ENCODE data around the gene TSC2.
"Not testable (repeated sequence)": the region's sequence is repeated elsewhere in the genome, so short reads cannot be mapped to it uniquely, and the experiment has no call there.

The TSC2 gene

GRCh38 chr16:2115591-2115973 is 67.8 kb downstream of the TSC2 start:
- TF ChIP-seq, protein P1, sequence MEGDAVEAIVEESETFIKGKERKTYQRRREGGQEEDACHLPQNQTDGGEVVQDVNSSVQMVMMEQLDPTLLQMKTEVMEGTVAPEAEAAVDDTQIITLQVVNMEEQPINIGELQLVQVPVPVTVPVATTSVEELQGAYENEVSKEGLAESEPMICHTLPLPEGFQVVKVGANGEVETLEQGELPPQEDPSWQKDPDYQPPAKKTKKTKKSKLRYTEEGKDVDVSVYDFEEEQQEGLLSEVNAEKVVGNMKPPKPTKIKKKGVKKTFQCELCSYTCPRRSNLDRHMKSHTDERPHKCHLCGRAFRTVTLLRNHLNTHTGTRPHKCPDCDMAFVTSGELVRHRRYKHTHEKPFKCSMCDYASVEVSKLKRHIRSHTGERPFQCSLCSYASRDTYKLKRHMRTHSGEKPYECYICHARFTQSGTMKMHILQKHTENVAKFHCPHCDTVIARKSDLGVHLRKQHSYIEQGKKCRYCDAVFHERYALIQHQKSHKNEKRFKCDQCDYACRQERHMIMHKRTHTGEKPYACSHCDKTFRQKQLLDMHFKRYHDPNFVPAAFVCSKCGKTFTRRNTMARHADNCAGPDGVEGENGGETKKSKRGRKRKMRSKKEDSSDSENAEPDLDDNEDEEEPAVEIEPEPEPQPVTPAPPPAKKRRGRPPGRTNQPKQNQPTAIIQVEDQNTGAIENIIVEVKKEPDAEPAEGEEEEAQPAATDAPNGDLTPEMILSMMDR (IDR thresholded peaks at IDR 0.05; ENCODE audit: low read depth, low read length, missing control alignments): no peak
- DNase-seq (ENCODE audit: low read depth): no peak
- H3K4me3 ChIP-seq (ENCODE audit: low read depth, low read length): no peak overlapping the region

- DNase-seq (ENCODE audit: low read depth); H3K4me3 ChIP-seq (ENCODE audit: low read depth, low read length): not testable (repeated sequence)
Observed at GRCh38 chr16:2116428-2116827, 68.6 kb downstream of the TSC2 start.

DNA sequence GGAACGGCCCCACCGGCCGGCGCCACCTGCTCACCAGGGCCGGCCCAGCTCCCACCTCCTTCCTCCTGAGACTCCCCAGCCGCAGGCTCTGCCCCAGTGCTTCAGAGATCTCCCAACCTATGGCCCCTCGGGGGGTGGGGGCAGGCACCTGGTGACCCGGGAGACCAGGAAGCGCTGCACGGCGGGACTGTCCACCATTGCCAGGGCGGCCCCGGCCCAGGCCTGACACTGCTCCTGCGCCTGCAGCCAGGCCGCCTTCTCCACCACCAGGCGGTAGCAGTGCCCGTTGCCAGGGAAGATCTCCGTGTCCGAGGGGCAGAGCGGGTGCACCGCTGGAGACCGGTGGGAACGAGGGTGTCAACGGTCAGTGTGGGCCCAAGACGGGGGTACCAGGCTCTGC is 69.6 kb downstream of the TSC2 start:
- not testable (repeated sequence) for DNase-seq (ENCODE audit: low read depth); H3K4me3 ChIP-seq (ENCODE audit: low read depth, low read length)

GRCh38 chr16:2117960-2118722 is 70.4 kb downstream of the TSC2 start:
- not testable (repeated sequence) for H3K4me3 ChIP-seq (ENCODE audit: low read depth, low read length); DNase-seq (ENCODE audit: low read depth)

- TF ChIP-seq, protein P1 (IDR thresholded peaks at IDR 0.05; ENCODE audit: low read depth, low read length, missing control alignments): peak; percentile 54
- not testable (repeated sequence) for DNase-seq (ENCODE audit: low read depth)
Observed at GRCh38 chr16:2121325-2121724, 73.5 kb downstream of the TSC2 start.

DNA sequence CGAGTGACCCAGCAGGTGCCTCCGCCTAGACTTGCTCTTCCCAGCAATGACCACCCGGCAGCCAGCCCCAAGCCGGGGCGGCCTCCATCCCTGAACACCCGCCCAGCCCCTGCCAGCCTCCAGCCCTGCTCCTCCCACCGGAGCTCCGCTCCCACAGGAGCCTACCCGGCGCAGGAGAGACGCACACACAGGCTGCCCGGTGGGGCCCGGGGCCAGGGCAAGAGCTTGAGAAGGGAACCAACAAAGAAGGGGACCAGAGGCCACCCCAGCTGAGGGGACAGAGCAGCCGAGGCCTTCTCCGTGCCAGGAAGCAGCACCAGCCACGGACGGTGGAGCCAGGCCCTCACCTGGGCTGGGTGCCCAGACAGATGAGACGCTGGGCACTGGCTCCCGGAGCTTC is 74.1 kb downstream of the TSC2 start:
- no peak overlapping the region for H3K4me3 ChIP-seq (ENCODE audit: low read depth, low read length)
- TF ChIP-seq, protein P1 (IDR thresholded peaks at IDR 0.05; ENCODE audit: low read depth, low read length, missing control alignments): no peak
- no peak for DNase-seq (ENCODE audit: low read depth)

More at GRCh38 chr16:2121325-2121724, 73.5 kb downstream of the TSC2 start:
- not testable (repeated sequence) for H3K4me3 ChIP-seq (ENCODE audit: low read depth, low read length)

GRCh38 chr16:2122429-2122828 is 74.6 kb downstream of the TSC2 start:
- no peak for DNase-seq (ENCODE audit: low read depth)
- H3K4me3 ChIP-seq (ENCODE audit: low read depth, low read length): no peak overlapping the region
- TF ChIP-seq, protein P1 (IDR thresholded peaks at IDR 0.05; ENCODE audit: low read depth, low read length, missing control alignments): no peak

DNA sequence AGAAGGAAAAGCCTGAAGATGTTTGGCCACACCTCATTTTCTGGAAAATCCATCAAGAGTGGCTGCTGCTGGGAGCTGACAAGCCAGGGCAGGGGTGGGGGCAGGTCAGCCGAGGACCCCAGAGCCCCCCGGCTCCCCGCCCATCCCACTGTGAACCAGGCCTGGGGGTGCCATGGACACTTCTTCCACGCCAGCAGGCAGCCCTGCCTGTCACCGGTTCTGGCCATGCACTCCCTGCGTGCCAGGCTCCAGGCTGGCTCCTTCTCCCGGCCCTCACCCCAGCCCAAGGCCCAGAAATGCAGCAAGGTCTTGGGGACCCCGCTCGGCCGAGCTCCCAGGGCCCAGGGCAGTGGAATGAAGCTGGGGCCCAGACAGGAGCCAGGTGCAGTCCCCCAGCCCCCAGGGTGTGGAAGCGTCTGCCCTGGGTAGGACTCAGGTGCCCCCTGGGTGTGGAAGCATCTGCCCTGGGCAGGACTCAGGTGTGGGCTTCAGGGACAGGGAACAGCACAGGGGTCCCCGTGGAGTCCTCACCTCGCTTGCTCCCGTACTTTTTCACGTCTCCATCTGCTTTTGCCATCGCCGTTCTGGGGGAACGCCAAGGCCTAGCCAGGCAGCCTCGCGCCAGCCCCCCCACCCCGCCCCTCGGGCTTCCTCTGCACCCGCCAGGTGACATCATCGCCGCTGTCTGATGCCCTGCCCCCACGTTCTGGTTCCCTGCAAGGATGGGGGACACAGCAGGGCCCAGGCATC is 75.3 kb downstream of the TSC2 start:
- not testable (repeated sequence) for DNase-seq (ENCODE audit: low read depth); H3K4me3 ChIP-seq (ENCODE audit: low read depth, low read length)

DNA sequence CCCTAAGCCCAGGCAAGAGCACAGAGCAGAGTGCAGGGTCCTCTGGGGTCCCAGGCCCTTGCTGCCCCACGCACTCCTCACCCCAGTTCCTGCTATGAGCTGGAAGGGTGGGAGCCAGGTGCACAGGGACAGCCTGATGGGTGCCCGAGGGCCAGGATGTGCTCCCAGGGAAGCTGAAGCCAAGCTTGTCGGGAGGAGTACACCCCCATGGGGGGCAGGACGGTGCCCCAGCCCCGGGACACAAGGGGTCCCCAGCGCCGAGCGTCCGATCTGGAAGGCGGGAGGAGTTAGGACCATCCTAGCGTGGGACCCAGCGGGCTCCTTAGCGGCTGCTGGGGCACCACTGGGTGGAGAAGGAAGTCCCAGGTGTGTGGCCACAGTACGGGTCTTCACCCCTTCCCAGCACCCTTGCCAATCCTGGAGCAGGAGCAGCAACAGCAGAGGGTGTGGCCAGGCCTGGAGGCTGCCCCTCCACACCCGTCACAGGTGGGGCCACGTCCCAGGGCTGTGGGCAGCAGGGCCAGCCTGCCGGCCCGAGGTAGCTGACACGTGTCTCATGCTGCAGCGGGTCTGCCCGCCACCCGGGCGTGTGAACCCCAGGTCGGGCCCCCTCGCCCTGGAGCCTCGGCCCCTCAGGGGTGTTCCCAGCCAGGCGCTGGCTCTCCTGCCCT is 76.1 kb downstream of the TSC2 start:
- not testable (repeated sequence) for H3K4me3 ChIP-seq (ENCODE audit: low read depth, low read length); DNase-seq (ENCODE audit: low read depth)

DNA sequence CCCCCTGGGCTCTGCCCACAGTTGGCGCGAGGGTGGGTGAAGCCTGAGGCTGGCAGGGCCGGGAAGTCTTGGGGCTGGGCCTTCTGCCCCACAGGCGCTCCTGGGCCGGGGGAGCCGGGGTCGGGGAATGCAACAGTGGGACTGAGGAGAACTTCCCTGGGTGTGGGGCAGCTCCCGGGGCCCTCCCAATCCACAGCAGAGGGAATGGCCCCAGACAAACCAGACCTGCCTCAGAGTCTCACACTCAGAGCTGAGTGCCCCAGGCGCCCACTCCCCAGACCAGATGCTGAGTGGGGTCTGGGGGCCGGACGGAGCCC is 76.5 kb downstream of the TSC2 start:
- not testable (repeated sequence) for H3K4me3 ChIP-seq (ENCODE audit: low read depth, low read length); DNase-seq (ENCODE audit: low read depth)

DNA sequence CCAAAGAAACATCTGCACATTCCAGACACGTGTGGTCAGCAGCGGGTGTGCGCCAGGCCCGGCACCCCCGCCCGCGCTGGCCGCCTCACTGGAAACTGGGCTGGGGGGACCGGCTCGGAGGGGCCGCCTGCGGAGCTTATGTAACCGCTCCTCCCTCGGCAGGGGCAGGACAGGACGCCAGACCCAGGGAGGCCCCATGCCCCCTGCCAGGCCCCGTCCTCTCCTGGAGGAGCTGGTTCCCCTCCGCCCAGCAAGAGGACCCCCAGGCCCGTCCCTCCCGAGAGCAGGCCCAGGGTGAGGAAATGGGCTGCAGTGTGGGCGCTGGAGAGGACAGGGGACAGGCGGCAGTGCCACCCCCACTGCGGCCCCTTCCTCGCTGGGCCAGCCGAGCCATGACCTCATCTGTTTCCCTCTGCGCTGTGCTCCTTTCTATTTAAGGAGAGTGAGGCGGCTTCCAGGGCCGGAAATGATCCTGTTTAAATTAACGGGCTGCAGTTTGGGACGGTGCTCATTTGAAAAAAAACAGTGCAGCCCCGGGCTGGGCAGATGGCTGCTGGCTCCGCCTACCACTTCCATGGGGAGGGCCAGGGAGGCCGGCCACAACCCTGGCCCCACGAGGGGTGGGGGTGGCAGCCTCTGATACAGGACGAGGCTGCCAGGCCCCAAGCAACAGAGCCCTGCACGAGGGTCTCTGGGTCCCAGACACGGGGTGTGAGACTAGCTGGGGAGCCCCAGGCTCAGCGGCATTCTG is 77.1 kb downstream of the TSC2 start:
- not testable (repeated sequence) for H3K4me3 ChIP-seq (ENCODE audit: low read depth, low read length)

DNA sequence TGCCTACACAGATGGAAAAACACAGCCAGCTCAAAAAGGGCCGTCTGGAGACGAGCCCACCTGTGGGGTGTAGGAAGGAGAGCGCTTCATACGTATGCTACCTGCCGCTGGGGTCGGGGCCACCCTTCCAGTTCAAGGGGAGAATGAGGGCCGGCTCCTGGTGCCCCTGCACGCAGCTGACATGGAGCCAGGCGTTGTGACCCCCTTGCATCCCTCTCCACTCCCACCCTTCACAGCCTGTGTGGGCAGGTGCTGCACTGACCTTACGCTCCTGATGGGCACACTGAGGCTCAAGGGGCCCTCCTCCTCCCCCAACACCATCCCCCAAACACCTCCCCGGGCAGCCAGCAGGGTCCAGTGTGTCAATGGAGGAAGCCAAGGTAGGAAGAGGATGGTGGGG is 77.8 kb downstream of the TSC2 start:
- DNase-seq (ENCODE audit: low read depth); H3K4me3 ChIP-seq (ENCODE audit: low read depth, low read length): not testable (repeated sequence)

More for the DNA sequence above, 77.1 kb downstream of the TSC2 start:
- not testable (repeated sequence) for DNase-seq (ENCODE audit: low read depth)

DNA sequence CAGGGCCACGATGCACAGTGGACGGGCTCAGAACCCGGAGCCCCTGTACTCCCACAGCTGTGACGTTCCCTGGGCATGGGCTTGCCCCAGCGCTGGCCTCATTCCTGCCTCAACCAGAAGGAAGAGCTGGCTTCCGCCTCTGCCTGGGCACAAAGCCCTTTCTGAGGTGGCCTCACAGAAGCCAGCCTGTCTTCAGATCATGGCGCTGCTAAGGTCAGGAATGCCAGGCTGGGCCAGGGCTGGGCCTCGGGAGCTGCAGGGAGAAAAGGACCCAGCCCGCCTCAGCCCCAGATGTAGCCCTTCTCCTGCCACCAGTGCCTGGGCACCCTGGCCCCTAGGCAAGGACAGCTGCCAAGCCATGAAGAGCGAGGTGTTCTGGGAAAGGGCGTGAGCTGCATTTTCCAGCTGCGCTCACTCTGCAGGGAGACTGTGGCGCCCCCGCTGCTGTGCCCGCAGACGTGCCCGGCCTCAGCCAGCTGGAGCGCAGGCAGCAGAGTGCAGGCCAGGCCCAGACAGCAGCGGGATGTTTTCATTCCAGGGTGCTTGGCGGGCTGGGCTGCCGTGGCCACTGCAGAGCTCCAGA is 78.5 kb downstream of the TSC2 start:
- not testable (repeated sequence) for DNase-seq (ENCODE audit: low read depth); H3K4me3 ChIP-seq (ENCODE audit: low read depth, low read length)

Measured in GM12864 (cell line).